GM18508 (cell line): ENCODE results near the gene SUPT3H.

Experiments used
- ATAC-seq: cut with Tn5 transposase; IDR thresholded peaks from one replicate; pipeline ENCODE4 v1.9.1; 2021; ENCODE audit warnings: moderate number of reproducible peaks; ENCODE audit not compliant: insufficient read depth, unreplicated experiment

Gene SUPT3H

GRCh38 chr6:45394586-45395095, 16.9 kb upstream of the SUPT3H start:
- no peak for ATAC-seq

- no peak for ATAC-seq
Observed at GRCh38 chr6:45388328-45388727, 10.6 kb upstream of the SUPT3H start.

GRCh38 chr6:45387236-45387635, 9.5 kb upstream of the SUPT3H start:
- no peak for ATAC-seq

DNA sequence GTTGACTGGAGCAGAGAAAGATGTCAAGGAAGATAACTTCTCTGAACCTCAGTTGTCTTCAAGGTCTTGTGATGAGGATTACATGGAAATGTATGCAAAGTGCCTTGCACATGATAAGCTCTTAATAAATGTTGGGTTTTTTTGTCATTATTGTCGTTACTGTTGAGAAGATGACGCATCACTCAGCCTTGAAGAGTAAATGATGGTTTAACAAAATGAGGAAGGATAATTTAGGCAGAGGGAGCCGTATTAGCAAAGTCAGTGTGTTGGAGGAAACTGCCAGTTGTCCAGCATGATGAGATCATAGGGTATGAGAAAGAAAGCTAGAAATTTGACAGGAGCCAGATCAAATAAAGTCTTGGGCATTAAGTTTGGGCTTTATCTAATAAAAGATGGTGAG, 8.8 kb upstream of the SUPT3H start:
- no peak for ATAC-seq

DNA sequence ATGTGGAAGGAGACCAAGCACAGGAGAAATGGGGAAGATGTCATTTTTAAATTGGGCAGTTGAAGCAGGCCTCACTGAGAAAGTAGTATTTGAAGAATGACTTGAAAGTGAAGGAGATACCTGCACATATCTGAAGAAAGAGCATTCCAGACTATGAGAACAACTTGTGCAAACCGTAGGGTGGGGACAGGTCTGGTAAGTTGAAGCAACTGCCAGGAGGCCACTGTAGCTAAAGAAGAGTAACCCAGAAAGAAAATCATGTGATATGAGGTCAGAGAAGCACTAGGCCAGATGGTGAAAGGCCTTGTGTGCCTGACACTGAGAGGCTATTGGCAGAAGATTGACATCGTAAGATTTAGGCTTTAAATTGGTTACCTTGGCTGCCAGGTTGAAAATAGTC, 4.7 kb upstream of the SUPT3H start:
- no peak for ATAC-seq

DNA sequence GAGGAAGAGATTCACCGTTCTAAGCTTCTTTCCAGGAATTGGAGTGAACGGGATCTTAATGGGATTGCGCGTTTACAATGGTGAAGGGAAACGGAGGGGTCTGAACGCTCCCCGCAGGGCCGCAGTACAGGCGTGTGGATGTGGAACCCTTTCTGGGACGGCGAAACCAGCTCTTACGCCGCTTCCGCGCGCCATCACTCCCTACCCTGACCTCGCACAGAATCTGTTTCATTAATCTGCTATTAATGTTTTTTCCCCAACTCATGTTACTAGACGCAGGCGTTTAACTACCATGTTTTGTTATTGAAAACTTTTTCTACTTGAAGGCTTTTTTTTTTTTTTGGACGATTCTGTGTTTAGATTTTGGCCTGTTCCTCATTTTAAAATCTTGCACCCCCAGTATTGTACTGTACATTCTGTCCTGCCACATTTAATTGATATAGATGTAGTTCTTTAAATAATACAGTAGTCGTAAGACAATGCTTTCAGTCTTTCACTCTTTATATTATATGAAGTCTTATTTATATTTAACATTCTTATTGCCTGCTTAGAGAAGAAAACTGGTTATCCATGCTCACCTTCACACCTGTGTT, 696 bp upstream of the SUPT3H start:
- ATAC-seq = peak; percentile 16

GRCh38 chr6:45377043-45377553, 636 bp downstream of the SUPT3H start:
- peak; percentile 3 for ATAC-seq

- no peak for ATAC-seq
Observed at GRCh38 chr6:45376310-45377042, 1.3 kb downstream of the SUPT3H start.

GRCh38 chr6:45375449-45375848, 2.3 kb downstream of the SUPT3H start:
- ATAC-seq = no peak

DNA sequence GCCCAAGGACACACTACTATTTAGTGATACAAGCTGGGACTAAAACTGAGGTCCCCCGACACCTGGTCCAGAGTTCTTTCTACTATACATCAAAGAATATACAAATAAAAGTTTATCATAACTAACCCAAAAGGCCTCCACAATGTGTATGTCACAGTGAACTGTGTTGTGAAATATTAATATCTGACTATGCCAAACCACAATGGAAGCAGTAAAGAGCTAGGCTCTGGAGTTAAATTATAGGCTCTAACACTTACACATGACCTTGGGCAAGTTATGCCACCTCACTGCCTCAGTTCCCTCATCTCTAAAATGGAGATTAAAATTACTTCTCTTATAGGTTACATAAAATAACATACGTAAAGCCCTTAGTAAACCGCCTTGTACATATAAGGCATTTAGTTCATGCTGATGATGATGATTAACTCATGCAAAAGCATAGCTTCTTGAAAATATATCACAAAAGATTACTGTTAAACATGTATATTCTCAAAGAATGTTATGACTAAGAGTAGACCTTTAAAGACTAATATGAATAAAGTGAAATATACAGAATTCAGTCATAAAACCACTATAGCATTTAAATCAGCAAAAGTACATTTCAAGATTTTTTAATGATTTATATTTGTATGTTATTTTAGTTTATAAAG, 5.7 kb downstream of the SUPT3H start:
- no peak for ATAC-seq

DNA sequence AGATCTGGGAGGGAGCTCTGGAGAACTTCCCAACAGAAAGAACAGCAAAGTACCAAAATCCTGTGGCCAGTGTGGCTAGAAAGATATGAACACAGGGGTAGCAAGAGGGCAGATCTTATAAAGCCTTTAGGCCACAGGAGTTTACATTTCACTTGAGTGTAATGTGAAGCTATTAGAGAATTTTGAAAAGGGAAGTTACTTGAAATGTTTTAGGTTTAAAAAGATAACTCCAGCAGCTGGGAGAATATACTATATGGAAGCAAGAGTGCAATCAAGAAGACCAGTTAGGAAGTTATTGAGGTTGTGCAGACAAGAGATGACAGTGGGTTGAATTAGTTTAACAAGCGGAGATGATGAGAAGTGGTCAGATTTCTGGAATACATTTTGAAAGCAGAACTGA, 7.9 kb downstream of the SUPT3H start:
- no peak for ATAC-seq

DNA sequence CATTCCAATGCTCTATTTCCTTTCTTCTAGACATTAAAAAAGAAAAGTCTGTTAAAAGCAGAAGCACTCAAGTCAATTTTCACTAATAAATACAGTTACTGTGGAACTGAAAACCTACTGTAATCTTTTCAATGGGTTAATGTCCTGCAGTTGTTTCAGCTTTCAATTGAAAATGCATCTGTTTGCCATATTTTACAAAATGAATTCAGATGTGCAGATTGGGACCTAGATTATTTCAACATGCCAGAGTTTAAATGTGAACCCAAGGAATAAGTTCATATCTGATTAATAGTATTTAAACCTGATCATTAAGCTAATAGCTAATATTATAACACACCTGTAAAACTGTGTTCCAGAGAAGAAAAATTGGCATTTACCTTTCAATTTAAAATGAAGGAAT, 9.7 kb downstream of the SUPT3H start:
- no peak for ATAC-seq

DNA sequence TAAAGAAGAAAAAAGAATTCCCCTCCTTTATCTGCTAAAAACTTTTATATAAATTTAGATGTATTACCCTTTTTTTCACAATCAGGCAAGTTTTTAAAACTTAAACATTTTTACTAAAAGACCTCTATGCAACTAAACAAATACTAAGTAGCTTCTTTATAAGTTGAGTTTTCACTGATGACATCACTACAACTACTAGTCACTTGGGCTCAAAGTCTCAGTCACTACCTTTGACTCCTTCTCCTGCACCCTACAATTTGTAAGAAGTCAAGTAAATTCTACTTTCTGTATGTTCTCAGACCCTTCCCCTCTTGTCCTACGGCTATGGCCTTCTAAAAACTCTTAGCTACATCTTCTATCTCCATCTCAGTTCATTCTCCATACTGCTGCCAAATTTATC, 11.2 kb downstream of the SUPT3H start:
- no peak for ATAC-seq

DNA sequence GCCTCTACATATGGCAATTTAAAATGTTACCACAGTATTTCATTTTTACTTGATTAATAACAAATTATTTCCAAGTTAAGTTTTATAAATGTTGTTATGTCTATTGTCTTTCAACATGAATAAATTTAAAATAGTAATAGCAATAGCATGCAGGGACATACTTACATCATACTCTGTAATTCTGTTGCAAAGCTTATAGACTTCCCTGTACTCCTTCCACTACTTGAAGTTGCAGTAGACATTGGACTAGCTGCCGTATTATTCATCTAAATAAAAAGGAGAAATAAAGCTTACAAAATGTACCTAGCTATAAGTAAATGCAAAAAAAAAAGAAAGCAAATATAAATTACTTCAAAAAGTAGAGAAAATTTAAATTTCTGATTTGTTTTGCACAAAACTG, 12.7 kb downstream of the SUPT3H start:
- ATAC-seq = no peak

GRCh38 chr6:45364466-45364865, 13.3 kb downstream of the SUPT3H start:
- no peak for ATAC-seq

DNA sequence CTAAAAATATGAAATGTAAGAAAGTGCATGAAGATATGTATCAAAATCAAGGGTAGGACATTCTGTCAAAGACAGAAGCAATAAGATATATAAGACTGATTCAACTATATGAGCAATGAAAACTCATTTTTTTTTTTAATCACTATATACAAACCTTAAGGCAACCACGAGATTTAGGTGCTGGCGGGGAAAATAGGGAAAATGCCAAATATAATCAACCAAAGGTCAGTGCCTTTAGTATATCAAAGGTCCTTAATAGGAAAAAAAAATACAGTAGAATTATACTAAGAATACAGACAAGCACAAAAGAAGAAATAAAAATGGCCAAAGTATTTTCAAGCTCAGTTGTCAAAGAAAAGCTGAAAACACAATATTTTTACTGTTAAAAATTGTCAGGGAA, 24.1 kb downstream of the SUPT3H start:
- no peak for ATAC-seq

GRCh38 chr6:45351667-45352066, 26.1 kb downstream of the SUPT3H start:
- ATAC-seq = no peak

- no peak for ATAC-seq
Observed at GRCh38 chr6:45351076-45351475, 26.7 kb downstream of the SUPT3H start.

DNA sequence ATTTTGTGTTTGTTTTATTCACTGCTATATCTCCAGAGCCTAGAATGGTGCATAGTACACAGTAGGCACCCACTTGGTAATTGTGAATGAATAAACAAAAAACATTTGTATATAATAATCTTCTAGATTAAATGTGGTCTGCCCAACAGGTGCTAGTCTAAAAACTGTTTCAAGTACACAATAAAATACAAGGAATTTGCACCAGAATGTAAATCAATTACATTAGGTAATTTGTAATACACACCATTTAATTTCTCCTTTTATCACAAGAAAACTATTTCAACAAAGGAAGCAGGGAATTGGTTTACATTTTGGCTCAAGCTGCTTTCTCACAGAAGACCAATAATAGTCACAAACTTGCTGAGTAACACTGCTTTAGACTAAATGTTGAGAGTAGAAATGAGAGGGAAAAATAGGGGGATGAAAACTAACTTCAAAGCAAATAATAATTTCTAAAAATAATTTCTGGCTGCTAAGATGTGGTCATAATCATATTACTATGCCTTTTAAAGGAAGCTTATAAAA, 27.5 kb downstream of the SUPT3H start:
- ATAC-seq = no peak

DNA sequence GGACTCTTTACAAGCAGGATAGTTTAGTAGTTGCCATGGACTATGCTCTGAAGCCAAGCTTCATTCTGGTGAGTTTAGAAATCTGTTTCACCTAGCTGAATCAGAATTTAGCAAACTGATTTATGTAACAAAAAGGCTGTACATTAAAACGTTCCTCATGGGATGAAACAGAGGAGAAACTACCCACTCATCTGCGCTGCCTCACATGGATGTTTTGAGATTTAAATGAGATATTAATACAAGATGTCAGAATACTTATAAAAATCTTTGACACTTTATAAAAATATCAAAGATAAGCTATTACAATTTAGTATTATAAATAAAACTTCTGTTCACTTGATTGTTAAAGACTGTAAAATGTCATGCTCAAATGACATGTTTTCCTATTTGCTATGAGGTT, 32.8 kb downstream of the SUPT3H start:
- ATAC-seq = no peak

DNA sequence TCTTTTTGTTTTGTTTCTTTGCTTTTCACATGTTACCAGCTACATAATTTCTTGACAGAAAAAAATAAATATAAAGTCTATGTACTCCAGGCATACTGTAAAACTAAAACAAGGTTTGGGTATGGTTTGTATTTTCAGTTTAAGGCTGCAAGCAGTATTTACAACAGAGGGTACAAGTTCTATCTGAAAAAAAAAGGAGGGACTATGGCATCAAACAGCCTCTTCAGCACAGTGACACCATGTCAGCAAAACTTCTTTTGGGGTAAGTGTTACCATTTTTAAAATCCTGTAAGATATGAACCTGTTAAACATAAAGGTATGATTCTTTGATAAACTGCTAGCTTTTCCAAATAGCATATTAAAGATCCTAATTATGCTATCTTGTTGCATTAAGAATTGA, 49.2 kb downstream of the SUPT3H start:
- no peak for ATAC-seq
